Measurements from ENCODE around the gene TMCO2. TPM values are rescaled to one million over a fixed set of nuclear protein-coding genes. Genes with fewer than 3 reads are reported as not detected.

The TMCO2 gene
- total RNA-seq, 1 experiment from 2014 or later, result not detected

GRCh38 chr1:40265298-40265697, 17.6 kb downstream of the TMCO2 start:
- Histone ChIP-seq H3K4me1 (ENCODE audit: control insufficient read depth in 1 of 2, insufficient read depth in 2 of 2, low read length in 2 of 2) (no peaks in the 10 kb centered on the region), H3K9me3 (ENCODE audit: control insufficient read depth in 1 of 2, insufficient read depth in 1 of 2, low read depth in 1 of 2, low read length in 2 of 2) (no peaks in the 10 kb centered on the region), H3K27ac (ENCODE audit: low read depth, low read length) (no peak overlapping the region), H3K9ac (ENCODE audit: low read length) (no peak overlapping the region), H3K79me2 (ENCODE audit: insufficient read depth, low read length) (peaks cover 63% of the 10 kb centered on the region), H3K4me2 (ENCODE audit: low read length) (no peak overlapping the region), H2AFZ (ENCODE audit: low read depth, low read length, poor library complexity, severe bottlenecking) (no peak overlapping the region), H3K9me2 (ENCODE audit: insufficient read depth) (no peaks in the 10 kb centered on the region), H3K36me3 (ENCODE audit: control insufficient read depth in 1 of 2, insufficient read depth in 2 of 2, low read length in 2 of 2) (peaks cover 36 to 37% of the 10 kb centered on the region in 2 experiments; a peak in 3 of 4 replicates), H4K20me1 (ENCODE audit: insufficient read depth) (no peaks in the 10 kb centered on the region), H3K4me3 (replicated peaks in 1 of 2; ENCODE audit: low read depth in 1 of 2, low read length in 2 of 2) (no peak overlapping the region), H3K27me3 (ENCODE audit: insufficient read depth, low read length) (no peaks in the 10 kb centered on the region)
- ATAC-seq (no peak), DNase-seq (ENCODE audit: low read depth, low spot score) (no peak)
- POLR2A ChIA-PET, result no interaction called here
- BruUV-seq (replicated peaks), result no TSS peak
- CTCF ChIA-PET, result no interaction called here
- RAD21 ChIA-PET (ENCODE audit: low non-redundant PET in 1 of 2, low total read pairs in 2 of 2, uncharacterized antibody in 2 of 2, unreplicated experiment in 2 of 2), result no interaction called here
- intact Hi-C loops (cut with micrococcal nuclease), result no loop called here
- TF ChIP-seq ZNF274 (IDR thresholded peaks at IDR 0.05; ENCODE audit: low read depth, low read length), result no peak
- no peak for TF ChIP-seq CTCF (IDR thresholded peaks at IDR 0.05 in 2 of 3, conservative IDR thresholded peaks at IDR 0.05 in 1 of 3; ENCODE audit: borderline replicate concordance in 1 of 3, insufficient read depth in 1 of 3, low read depth in 2 of 3, low read length in 2 of 3)

GRCh38 chr1:40265919-40266318, 18.2 kb downstream of the TMCO2 start:
- Histone ChIP-seq H3K27me3 (ENCODE audit: insufficient read depth, low read length) (no peaks in the 10 kb centered on the region), H3K4me2 (ENCODE audit: low read length) (no peak overlapping the region), H3K27ac (ENCODE audit: low read depth, low read length) (no peak overlapping the region), H3K9ac (ENCODE audit: low read length) (no peak overlapping the region), H3K36me3 (ENCODE audit: control insufficient read depth in 1 of 2, insufficient read depth in 2 of 2, low read length in 2 of 2) (peaks cover 30 to 35% of the 10 kb centered on the region in 2 experiments; a peak in 3 of 4 replicates), H3K79me2 (ENCODE audit: insufficient read depth, low read length) (peaks cover 57% of the 10 kb centered on the region), H3K9me3 (ENCODE audit: control insufficient read depth in 1 of 2, insufficient read depth in 1 of 2, low read depth in 1 of 2, low read length in 2 of 2) (no peaks in the 10 kb centered on the region), H3K4me3 (replicated peaks in 1 of 2; ENCODE audit: low read depth in 1 of 2, low read length in 2 of 2) (no peak overlapping the region), H3K4me1 (ENCODE audit: control insufficient read depth in 1 of 2, insufficient read depth in 2 of 2, low read length in 2 of 2) (no peaks in the 10 kb centered on the region), H3K9me2 (ENCODE audit: insufficient read depth) (no peaks in the 10 kb centered on the region), H4K20me1 (ENCODE audit: insufficient read depth) (no peaks in the 10 kb centered on the region), H2AFZ (ENCODE audit: low read depth, low read length, poor library complexity, severe bottlenecking) (no peak overlapping the region)
- no TSS peak for BruUV-seq (replicated peaks)
- intact Hi-C loops (cut with micrococcal nuclease), result no loop called here
- ChIA-PET CTCF (interaction anchor here (1.3 kb wide), 1 partner anchor 49 kb away, joined by 3 read pairs; no protein-coding TSS in a partner anchor), RAD21 (ENCODE audit: low non-redundant PET in 1 of 2, low total read pairs in 2 of 2, uncharacterized antibody in 2 of 2, unreplicated experiment in 2 of 2) (no interaction called here), POLR2A (no interaction called here)
- TF ChIP-seq CTCF (IDR thresholded peaks at IDR 0.05 in 2 of 3, conservative IDR thresholded peaks at IDR 0.05 in 1 of 3; ENCODE audit: borderline replicate concordance in 1 of 3, insufficient read depth in 1 of 3, low read depth in 2 of 3, low read length in 2 of 3), result no peak
- no peak for TF ChIP-seq RAD21 (IDR thresholded peaks at IDR 0.05; ENCODE audit: low read depth)
- TF ChIP-seq CEBPB (IDR thresholded peaks at IDR 0.05; ENCODE audit: low read depth), result no peak
- no peak for TF ChIP-seq SP1 (IDR thresholded peaks at IDR 0.05; ENCODE audit: low read depth)
- no peak for TF ChIP-seq SIN3A (IDR thresholded peaks at IDR 0.05; ENCODE audit: low read depth)
- no peak for TF ChIP-seq ATF3 (IDR thresholded peaks at IDR 0.05)
- no peak for TF ChIP-seq POLR2AphosphoS5 (IDR thresholded peaks at IDR 0.05; ENCODE audit: low read depth, low read length)
- TF ChIP-seq POLR2A (IDR thresholded peaks at IDR 0.05; ENCODE audit: borderline replicate concordance, extremely low read depth, insufficient read depth, insufficient read length), result no peak
- no peak for DNase-seq (ENCODE audit: low read depth, low spot score)
- ATAC-seq, result no peak
